Measurements from ENCODE around the gene ELFN1. TPM values are rescaled to one million over a fixed set of nuclear protein-coding genes. Genes with fewer than 3 reads are reported as not detected.

The ELFN1 gene
- total and polyA plus RNA-seq, 4 donors = 0.43 to 3.5 (median 3.4) TPM

DNA sequence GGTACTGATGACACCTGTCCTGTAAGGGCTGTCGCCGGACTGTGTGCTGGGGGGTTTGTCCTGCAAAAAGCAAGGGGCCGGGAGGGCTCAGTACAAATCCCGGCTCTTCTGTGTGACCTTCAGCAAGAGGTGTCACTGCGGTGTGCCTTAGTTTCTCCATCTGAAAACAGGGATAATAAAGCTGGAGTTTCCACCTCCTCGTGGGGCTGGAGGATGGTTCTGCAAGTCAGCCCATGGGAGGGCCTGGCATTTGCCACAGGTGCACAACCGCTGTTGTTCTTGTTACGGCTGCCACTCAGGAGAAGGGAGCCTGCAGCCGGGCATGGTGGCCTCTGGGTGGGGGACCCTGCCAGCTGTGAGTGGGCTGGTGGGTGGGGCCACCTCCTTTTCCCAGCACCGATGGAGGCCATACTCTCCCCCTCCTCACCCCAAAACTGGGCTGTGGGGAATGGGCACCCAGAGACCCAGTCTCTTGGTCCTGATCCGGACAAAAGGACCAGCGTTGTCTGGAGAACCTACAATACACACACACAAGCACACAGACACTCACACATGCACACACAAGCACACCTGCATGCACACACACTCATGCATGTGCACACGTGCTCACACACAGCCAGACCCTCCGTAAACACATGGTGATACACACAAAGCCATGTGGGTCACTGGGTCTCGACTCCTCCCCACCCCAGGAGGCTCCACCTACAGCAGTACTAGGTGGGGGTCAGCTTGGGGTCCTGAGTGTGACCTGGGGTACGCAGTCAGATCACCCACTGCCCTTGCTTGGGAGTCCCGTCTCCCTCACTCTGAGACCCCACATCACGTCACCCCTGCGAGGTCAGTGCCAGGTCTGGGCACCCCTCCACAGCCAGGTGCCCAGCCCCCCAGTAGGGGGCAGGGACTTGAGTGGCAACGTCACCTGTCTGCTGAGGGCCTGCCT is 34.1 kb downstream of the ELFN1 start:
- no peak overlapping the region for H3K27ac ChIP-seq (ENCODE audit: low read depth in 1 of 2, low read length in 2 of 2)
- no peak for DNase-seq (ENCODE audit: low spot score)
- TF ChIP-seq YY1 (IDR thresholded peaks at IDR 0.05) (no peak), TAF1 (conservative IDR thresholded peaks at IDR 0.05) (no peak), RXRA (IDR thresholded peaks at IDR 0.05) (no peak), HNF4A (conservative IDR thresholded peaks at IDR 0.05) (no peak), RAD21 (IDR thresholded peaks at IDR 0.05) (no peak), FOXA2 (IDR thresholded peaks at IDR 0.05) (no peak), FOXA1 (IDR thresholded peaks at IDR 0.05) (no peak), JUND (IDR thresholded peaks at IDR 0.05) (no peak), GABPA (IDR thresholded peaks at IDR 0.05 in 1 of 2, conservative IDR thresholded peaks at IDR 0.05 in 1 of 2) (no peak), EGR1 (IDR thresholded peaks at IDR 0.05; ENCODE audit: low read depth in 2 of 2) (no peak), SP1 (IDR thresholded peaks at IDR 0.05) (no peak), NR2F2 (IDR thresholded peaks at IDR 0.05) (no peak), HNF4G (IDR thresholded peaks at IDR 0.05) (no peak)
- TF ChIP-seq, protein P1, sequence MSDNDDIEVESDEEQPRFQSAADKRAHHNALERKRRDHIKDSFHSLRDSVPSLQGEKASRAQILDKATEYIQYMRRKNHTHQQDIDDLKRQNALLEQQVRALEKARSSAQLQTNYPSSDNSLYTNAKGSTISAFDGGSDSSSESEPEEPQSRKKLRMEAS (IDR thresholded peaks at IDR 0.05) = no peak
- TF ChIP-seq, protein P2, sequence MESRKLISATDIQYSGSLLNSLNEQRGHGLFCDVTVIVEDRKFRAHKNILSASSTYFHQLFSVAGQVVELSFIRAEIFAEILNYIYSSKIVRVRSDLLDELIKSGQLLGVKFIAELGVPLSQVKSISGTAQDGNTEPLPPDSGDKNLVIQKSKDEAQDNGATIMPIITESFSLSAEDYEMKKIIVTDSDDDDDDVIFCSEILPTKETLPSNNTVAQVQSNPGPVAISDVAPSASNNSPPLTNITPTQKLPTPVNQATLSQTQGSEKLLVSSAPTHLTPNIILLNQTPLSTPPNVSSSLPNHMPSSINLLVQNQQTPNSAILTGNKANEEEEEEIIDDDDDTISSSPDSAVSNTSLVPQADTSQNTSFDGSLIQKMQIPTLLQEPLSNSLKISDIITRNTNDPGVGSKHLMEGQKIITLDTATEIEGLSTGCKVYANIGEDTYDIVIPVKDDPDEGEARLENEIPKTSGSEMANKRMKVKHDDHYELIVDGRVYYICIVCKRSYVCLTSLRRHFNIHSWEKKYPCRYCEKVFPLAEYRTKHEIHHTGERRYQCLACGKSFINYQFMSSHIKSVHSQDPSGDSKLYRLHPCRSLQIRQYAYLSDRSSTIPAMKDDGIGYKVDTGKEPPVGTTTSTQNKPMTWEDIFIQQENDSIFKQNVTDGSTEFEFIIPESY (IDR thresholded peaks at IDR 0.05) = no peak
- TF ChIP-seq, protein P3, sequence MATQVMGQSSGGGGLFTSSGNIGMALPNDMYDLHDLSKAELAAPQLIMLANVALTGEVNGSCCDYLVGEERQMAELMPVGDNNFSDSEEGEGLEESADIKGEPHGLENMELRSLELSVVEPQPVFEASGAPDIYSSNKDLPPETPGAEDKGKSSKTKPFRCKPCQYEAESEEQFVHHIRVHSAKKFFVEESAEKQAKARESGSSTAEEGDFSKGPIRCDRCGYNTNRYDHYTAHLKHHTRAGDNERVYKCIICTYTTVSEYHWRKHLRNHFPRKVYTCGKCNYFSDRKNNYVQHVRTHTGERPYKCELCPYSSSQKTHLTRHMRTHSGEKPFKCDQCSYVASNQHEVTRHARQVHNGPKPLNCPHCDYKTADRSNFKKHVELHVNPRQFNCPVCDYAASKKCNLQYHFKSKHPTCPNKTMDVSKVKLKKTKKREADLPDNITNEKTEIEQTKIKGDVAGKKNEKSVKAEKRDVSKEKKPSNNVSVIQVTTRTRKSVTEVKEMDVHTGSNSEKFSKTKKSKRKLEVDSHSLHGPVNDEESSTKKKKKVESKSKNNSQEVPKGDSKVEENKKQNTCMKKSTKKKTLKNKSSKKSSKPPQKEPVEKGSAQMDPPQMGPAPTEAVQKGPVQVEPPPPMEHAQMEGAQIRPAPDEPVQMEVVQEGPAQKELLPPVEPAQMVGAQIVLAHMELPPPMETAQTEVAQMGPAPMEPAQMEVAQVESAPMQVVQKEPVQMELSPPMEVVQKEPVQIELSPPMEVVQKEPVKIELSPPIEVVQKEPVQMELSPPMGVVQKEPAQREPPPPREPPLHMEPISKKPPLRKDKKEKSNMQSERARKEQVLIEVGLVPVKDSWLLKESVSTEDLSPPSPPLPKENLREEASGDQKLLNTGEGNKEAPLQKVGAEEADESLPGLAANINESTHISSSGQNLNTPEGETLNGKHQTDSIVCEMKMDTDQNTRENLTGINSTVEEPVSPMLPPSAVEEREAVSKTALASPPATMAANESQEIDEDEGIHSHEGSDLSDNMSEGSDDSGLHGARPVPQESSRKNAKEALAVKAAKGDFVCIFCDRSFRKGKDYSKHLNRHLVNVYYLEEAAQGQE (IDR thresholded peaks at IDR 0.05) = no peak
- TF ChIP-seq, protein P4, sequence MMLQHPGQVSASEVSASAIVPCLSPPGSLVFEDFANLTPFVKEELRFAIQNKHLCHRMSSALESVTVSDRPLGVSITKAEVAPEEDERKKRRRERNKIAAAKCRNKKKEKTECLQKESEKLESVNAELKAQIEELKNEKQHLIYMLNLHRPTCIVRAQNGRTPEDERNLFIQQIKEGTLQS (IDR thresholded peaks at IDR 0.05) = no peak
- TF ChIP-seq, protein P5, sequence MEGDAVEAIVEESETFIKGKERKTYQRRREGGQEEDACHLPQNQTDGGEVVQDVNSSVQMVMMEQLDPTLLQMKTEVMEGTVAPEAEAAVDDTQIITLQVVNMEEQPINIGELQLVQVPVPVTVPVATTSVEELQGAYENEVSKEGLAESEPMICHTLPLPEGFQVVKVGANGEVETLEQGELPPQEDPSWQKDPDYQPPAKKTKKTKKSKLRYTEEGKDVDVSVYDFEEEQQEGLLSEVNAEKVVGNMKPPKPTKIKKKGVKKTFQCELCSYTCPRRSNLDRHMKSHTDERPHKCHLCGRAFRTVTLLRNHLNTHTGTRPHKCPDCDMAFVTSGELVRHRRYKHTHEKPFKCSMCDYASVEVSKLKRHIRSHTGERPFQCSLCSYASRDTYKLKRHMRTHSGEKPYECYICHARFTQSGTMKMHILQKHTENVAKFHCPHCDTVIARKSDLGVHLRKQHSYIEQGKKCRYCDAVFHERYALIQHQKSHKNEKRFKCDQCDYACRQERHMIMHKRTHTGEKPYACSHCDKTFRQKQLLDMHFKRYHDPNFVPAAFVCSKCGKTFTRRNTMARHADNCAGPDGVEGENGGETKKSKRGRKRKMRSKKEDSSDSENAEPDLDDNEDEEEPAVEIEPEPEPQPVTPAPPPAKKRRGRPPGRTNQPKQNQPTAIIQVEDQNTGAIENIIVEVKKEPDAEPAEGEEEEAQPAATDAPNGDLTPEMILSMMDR (IDR thresholded peaks at IDR 0.05; ENCODE audit: low read depth, low read length, missing input control) = no peak
- H3K4me3 ChIP-seq (ENCODE audit: low read depth in 1 of 3, low read length in 3 of 3) = no peak overlapping the region
- peaks cover 3 to 44% (median 34%) of the 10 kb centered on the region in 4 donors for H3K4me1 ChIP-seq (ENCODE audit: control insufficient read depth in 4 of 4, insufficient read depth in 4 of 4, low read length in 3 of 4)
- H3K9me3 ChIP-seq (ENCODE audit: control insufficient read depth in 4 of 4, low read length in 3 of 4) = peaks cover 0 to 4% (median under 1%) of the 10 kb centered on the region in 4 donors
- H3K36me3 ChIP-seq (ENCODE audit: control insufficient read depth in 4 of 4, insufficient read depth in 3 of 4, low read depth in 1 of 4, low read length in 3 of 4) = peaks cover 0 to 5% (median 1%) of the 10 kb centered on the region in 4 donors
- H3K9ac ChIP-seq (ENCODE audit: low read depth in 1 of 2, low read length in 2 of 2) = no peak overlapping the region
- no peaks in the 10 kb centered on the region for H3K27me3 ChIP-seq (ENCODE audit: control insufficient read depth in 4 of 4, insufficient read depth in 4 of 4, low read length in 3 of 4)
- 91% methylated on average over 20 of the region's 20 CpGs for WGBS
